ENCODE results near the gene VPS8. TPM values are rescaled to one million over a fixed set of nuclear protein-coding genes. Genes with fewer than 3 reads are reported as not detected.

Gene VPS8
- total RNA-seq, 2 experiments from 2014 or later, result 47.6 to 51.8 TPM

- H3K27ac Mint-ChIP-seq, result no peak overlapping the region
- no peak overlapping the region for H3K4me3 Mint-ChIP-seq
- H3K27me3 Mint-ChIP-seq (ENCODE audit: low read depth), result no peaks in the 10 kb centered on the region
- ChIA-PET POLR2A (no interaction called here), CTCF (no interaction called here)
- peaks cover 16% of the 10 kb centered on the region for H3K36me3 Mint-ChIP-seq (ENCODE audit: low read depth)
- ATAC-seq (no peak), DNase-seq (no peak)
- peaks cover 5% of the 10 kb centered on the region for H3K9me3 Mint-ChIP-seq (ENCODE audit: insufficient read depth)
- no peaks in the 10 kb centered on the region for H3K4me1 Mint-ChIP-seq (ENCODE audit: low read depth)
Observed at GRCh38 chr3:184908859-184909258, 96.9 kb downstream of the VPS8 start.

GRCh38 chr3:184910664-184911063, 98.7 kb downstream of the VPS8 start:
- Mint-ChIP-seq H3K27me3 (ENCODE audit: low read depth) (no peaks in the 10 kb centered on the region), H3K36me3 (ENCODE audit: low read depth) (peaks cover 11% of the 10 kb centered on the region), H3K27ac (no peak overlapping the region), H3K9me3 (ENCODE audit: insufficient read depth) (no peaks in the 10 kb centered on the region), H3K4me3 (no peak overlapping the region), H3K4me1 (ENCODE audit: low read depth) (no peaks in the 10 kb centered on the region)
- no peak for DNase-seq
- ATAC-seq, result no peak
- POLR2A ChIA-PET, result no interaction called here
- CTCF ChIA-PET, result no interaction called here

DNA sequence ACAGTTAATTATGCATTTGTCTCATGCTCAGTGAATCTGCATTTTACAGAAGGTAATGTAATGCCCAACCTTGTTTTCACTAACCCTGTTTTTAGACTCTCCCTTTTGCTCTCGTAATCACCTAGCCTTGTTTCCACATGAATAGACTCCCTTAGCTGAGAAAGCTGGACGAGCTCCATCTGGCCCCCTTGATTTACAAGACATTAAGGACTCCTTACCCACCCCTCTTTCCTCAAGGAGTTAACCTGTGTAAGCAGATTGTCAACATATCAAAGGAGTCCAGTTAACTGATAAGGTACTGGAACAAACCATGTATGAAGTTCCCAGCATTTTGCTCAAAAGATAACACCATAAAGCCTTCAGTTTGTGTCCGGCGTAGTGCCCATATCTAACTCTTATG, 99.6 kb downstream of the VPS8 start:
- ChIA-PET CTCF (interaction anchor here (0.6 kb wide), 1 partner anchor 185 kb away, joined by 3 read pairs; no protein-coding TSS in a partner anchor), POLR2A (no interaction called here)
- ATAC-seq, result no peak

DNA sequence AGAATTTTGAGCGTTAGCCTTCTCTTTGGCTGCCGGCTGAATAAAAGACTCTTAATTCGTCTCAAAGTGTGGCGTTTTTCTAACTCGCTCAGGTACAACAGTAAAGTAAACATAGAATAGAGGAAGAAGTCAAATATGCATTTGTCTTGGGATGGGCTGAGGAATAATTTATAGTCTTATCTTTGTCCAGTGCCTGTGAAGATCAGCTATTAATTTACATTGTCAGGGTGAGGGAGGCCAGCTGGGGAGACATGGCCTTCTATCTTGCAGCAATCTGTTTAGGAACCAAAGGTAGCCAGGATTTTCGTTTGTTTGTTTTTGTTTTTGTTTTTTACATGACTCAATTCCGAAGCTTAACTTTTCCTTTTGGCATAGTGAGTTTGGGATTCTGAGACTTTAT, 100.2 kb downstream of the VPS8 start:
- Mint-ChIP-seq H3K27me3 (ENCODE audit: low read depth) (no peaks in the 10 kb centered on the region), H3K4me3 (no peak overlapping the region), H3K36me3 (ENCODE audit: low read depth) (peaks cover 18% of the 10 kb centered on the region), H3K9me3 (ENCODE audit: insufficient read depth) (no peaks in the 10 kb centered on the region), H3K27ac (no peak overlapping the region), H3K4me1 (ENCODE audit: low read depth) (no peaks in the 10 kb centered on the region)
- DNase-seq (no peak), ATAC-seq (no peak)
- POLR2A ChIA-PET, result no interaction called here
- CTCF ChIA-PET, result no interaction called here

More for the DNA sequence above, 99.6 kb downstream of the VPS8 start:
- H3K36me3 Mint-ChIP-seq (ENCODE audit: low read depth), result peaks cover 15% of the 10 kb centered on the region
- H3K27ac Mint-ChIP-seq, result no peak overlapping the region
- no peaks in the 10 kb centered on the region for H3K27me3 Mint-ChIP-seq (ENCODE audit: low read depth)
- DNase-seq, result no peak
- no peaks in the 10 kb centered on the region for H3K4me1 Mint-ChIP-seq (ENCODE audit: low read depth)
- H3K9me3 Mint-ChIP-seq (ENCODE audit: insufficient read depth), result no peaks in the 10 kb centered on the region
- no peak overlapping the region for H3K4me3 Mint-ChIP-seq

GRCh38 chr3:184914628-184915027, 102.7 kb downstream of the VPS8 start:
- Mint-ChIP-seq H3K9me3 (ENCODE audit: insufficient read depth) (no peaks in the 10 kb centered on the region), H3K27ac (no peak overlapping the region), H3K27me3 (ENCODE audit: low read depth) (no peaks in the 10 kb centered on the region), H3K4me3 (no peak overlapping the region), H3K36me3 (ENCODE audit: low read depth) (peaks cover 20% of the 10 kb centered on the region), H3K4me1 (ENCODE audit: low read depth) (no peaks in the 10 kb centered on the region)
- ChIA-PET CTCF (no interaction called here), POLR2A (no interaction called here)
- no peak for DNase-seq
- no peak for ATAC-seq

DNA sequence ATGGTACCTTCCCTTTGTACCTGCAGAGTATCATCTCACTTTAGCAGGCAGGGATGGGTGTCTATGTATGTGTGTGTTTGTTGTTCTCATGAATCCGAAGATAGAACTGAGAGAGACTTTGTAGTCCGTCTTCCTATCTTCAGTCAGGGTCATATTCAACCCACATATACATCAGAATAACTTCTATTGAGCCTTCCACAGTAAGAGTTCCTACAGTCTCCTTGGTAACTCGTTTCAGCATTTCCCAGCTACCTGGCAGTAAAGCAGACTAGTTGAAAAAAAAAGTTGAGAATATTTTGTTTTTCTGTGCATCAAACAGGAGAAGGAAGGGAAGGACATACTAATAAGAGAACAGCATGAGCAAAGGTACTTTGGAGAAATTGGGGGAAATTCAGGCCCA, 106.8 kb downstream of the VPS8 start:
- Mint-ChIP-seq H3K27ac (no peak overlapping the region), H3K36me3 (ENCODE audit: low read depth) (peaks cover 23% of the 10 kb centered on the region), H3K4me1 (ENCODE audit: low read depth) (no peaks in the 10 kb centered on the region), H3K4me3 (no peak overlapping the region), H3K9me3 (ENCODE audit: insufficient read depth) (no peaks in the 10 kb centered on the region), H3K27me3 (ENCODE audit: low read depth) (no peaks in the 10 kb centered on the region)
- POLR2A ChIA-PET, result no interaction called here
- CTCF ChIA-PET, result no interaction called here
- DNase-seq (no peak), ATAC-seq (no peak)

GRCh38 chr3:184919651-184920050, 107.7 kb downstream of the VPS8 start:
- CTCF ChIA-PET, result no interaction called here
- H3K27me3 Mint-ChIP-seq (ENCODE audit: low read depth), result no peaks in the 10 kb centered on the region
- peaks cover 24% of the 10 kb centered on the region for H3K36me3 Mint-ChIP-seq (ENCODE audit: low read depth)
- no peak overlapping the region for H3K27ac Mint-ChIP-seq
- no peak overlapping the region for H3K4me3 Mint-ChIP-seq
- POLR2A ChIA-PET, result no interaction called here
- no peak for ATAC-seq
- DNase-seq, result no peak
- no peaks in the 10 kb centered on the region for H3K9me3 Mint-ChIP-seq (ENCODE audit: insufficient read depth)
- no peaks in the 10 kb centered on the region for H3K4me1 Mint-ChIP-seq (ENCODE audit: low read depth)

- H3K9me3 Mint-ChIP-seq (ENCODE audit: insufficient read depth), result no peaks in the 10 kb centered on the region
- ATAC-seq (no peak), DNase-seq (no peak)
- H3K4me3 Mint-ChIP-seq, result no peak overlapping the region
- H3K36me3 Mint-ChIP-seq (ENCODE audit: low read depth), result peaks cover 21% of the 10 kb centered on the region
- ChIA-PET POLR2A (no interaction called here), CTCF (no interaction called here)
- H3K27ac Mint-ChIP-seq, result no peak overlapping the region
- no peaks in the 10 kb centered on the region for H3K4me1 Mint-ChIP-seq (ENCODE audit: low read depth)
- no peaks in the 10 kb centered on the region for H3K27me3 Mint-ChIP-seq (ENCODE audit: low read depth)
Observed at GRCh38 chr3:184924547-184924946, 112.6 kb downstream of the VPS8 start.

- H3K27me3 Mint-ChIP-seq (ENCODE audit: low read depth), result no peaks in the 10 kb centered on the region
- no peaks in the 10 kb centered on the region for H3K9me3 Mint-ChIP-seq (ENCODE audit: insufficient read depth)
- no peak overlapping the region for H3K4me3 Mint-ChIP-seq
- ChIA-PET POLR2A (no interaction called here), CTCF (no interaction called here)
- H3K36me3 Mint-ChIP-seq (ENCODE audit: low read depth), result peaks cover 27% of the 10 kb centered on the region
- no peak for ATAC-seq
- DNase-seq, result no peak
- no peaks in the 10 kb centered on the region for H3K4me1 Mint-ChIP-seq (ENCODE audit: low read depth)
- H3K27ac Mint-ChIP-seq, result no peak overlapping the region
Observed at GRCh38 chr3:184927796-184928315, 115.9 kb downstream of the VPS8 start.

DNA sequence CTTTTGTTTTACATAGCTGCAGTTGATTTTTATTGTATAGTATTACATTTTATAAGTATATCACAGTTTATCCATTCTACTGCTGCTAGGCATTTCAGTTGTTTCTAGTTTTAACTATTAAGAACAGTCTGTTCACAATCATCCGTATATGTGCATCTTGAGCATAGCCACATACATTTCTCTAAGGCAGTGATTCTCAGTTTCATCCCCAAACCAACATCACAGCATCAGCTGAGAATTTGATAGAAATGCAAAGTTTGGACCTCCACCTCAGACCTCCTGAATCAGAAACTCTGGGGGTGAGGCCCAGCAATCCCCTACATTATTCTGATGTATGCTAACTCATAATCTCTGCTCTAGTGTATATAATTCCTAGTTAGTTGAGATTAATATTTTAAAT, 120.8 kb downstream of the VPS8 start:
- Mint-ChIP-seq H3K4me3 (no peak overlapping the region), H3K27me3 (ENCODE audit: low read depth) (no peaks in the 10 kb centered on the region), H3K27ac (no peak overlapping the region), H3K4me1 (ENCODE audit: low read depth) (no peaks in the 10 kb centered on the region), H3K9me3 (ENCODE audit: insufficient read depth) (no peaks in the 10 kb centered on the region), H3K36me3 (ENCODE audit: low read depth) (peaks cover 18% of the 10 kb centered on the region)
- POLR2A ChIA-PET, result no interaction called here
- CTCF ChIA-PET, result interaction anchor here (0.5 kb wide), 1 partner anchor 992 kb away, joined by 4 read pairs; no protein-coding TSS in a partner anchor
- ATAC-seq (no peak), DNase-seq (no peak)

GRCh38 chr3:184937611-184938010, 125.6 kb downstream of the VPS8 start:
- H3K36me3 Mint-ChIP-seq (ENCODE audit: low read depth), result peaks cover 20% of the 10 kb centered on the region
- no peaks in the 10 kb centered on the region for H3K9me3 Mint-ChIP-seq (ENCODE audit: insufficient read depth)
- no peak overlapping the region for H3K27ac Mint-ChIP-seq
- ChIA-PET CTCF (no interaction called here), POLR2A (no interaction called here)
- H3K4me1 Mint-ChIP-seq (ENCODE audit: low read depth), result no peaks in the 10 kb centered on the region
- ATAC-seq, result no peak
- no peaks in the 10 kb centered on the region for H3K27me3 Mint-ChIP-seq (ENCODE audit: low read depth)
- no peak for DNase-seq
- no peak overlapping the region for H3K4me3 Mint-ChIP-seq

GRCh38 chr3:184941408-184941807, 129.4 kb downstream of the VPS8 start:
- no peak for ATAC-seq
- Mint-ChIP-seq H3K36me3 (ENCODE audit: low read depth) (peaks cover 26% of the 10 kb centered on the region), H3K4me3 (no peak overlapping the region), H3K27ac (no peak overlapping the region), H3K27me3 (ENCODE audit: low read depth) (no peaks in the 10 kb centered on the region), H3K4me1 (ENCODE audit: low read depth) (no peaks in the 10 kb centered on the region), H3K9me3 (ENCODE audit: insufficient read depth) (no peaks in the 10 kb centered on the region)
- ChIA-PET POLR2A (no interaction called here), CTCF (no interaction called here)
- no peak for DNase-seq

GRCh38 chr3:184942735-184943134, 130.8 kb downstream of the VPS8 start:
- Mint-ChIP-seq H3K4me3 (no peak overlapping the region), H3K27ac (no peak overlapping the region), H3K36me3 (ENCODE audit: low read depth) (peaks cover 20% of the 10 kb centered on the region), H3K4me1 (ENCODE audit: low read depth) (no peaks in the 10 kb centered on the region), H3K9me3 (ENCODE audit: insufficient read depth) (no peaks in the 10 kb centered on the region), H3K27me3 (ENCODE audit: low read depth) (no peaks in the 10 kb centered on the region)
- DNase-seq (no peak), ATAC-seq (no peak)
- ChIA-PET POLR2A (interaction anchor here (0.7 kb wide), 1 partner anchor 993 kb away, joined by 3 read pairs; no protein-coding TSS in a partner anchor), CTCF (no interaction called here)
